Loucy (cell line): Measurements from ENCODE around the gene PRSS58.

Experiments used
- H2AFZ ChIP-seq: fragments of 200-600 bp; sonication (generic); 2 replicates; pipeline ENCODE4 v1.6.0; 2016; ENCODE audit warnings: antibody characterized with exemption, mild to moderate bottlenecking, low read length, moderate library complexity
- H3F3A ChIP-seq: fragments of 200-600 bp; 2 replicates; pipeline ENCODE4 v1.6.0; 2016; ENCODE audit warnings: antibody characterized with exemption, low read depth, mild to moderate bottlenecking
- H3K27me3 ChIP-seq: fragments of 200-600 bp; sonication (generic); 2 replicates; pipeline ENCODE4 v1.6.1; 2014; ENCODE audit warnings: low read length, mild to moderate bottlenecking; ENCODE audit not compliant: insufficient read depth, poor library complexity, severe bottlenecking
- H3K36me3 ChIP-seq: fragments of 200-600 bp; sonication (generic); 2 replicates; pipeline ENCODE4 v1.6.1; 2016; ENCODE audit warnings: low read length; ENCODE audit not compliant: insufficient read depth
- H3K4me1 ChIP-seq: fragments of 200-600 bp; sonication (generic); 2 replicates; pipeline ENCODE4 v1.5.1; 2014; ENCODE audit warnings: low read length, mild to moderate bottlenecking; ENCODE audit not compliant: insufficient read depth, poor library complexity, severe bottlenecking
- H3K4me2 ChIP-seq: fragments of 200-600 bp; sonication (generic); 2 replicates; pipeline ENCODE4 v1.6.0; 2014; ENCODE audit warnings: antibody characterized with exemption, low read length, low read depth, mild to moderate bottlenecking; ENCODE audit not compliant: poor library complexity, severe bottlenecking
- H3K4me3 ChIP-seq: fragments of 200-600 bp; sonication (generic); 2 replicates; pipeline ENCODE4 v1.5.1; 2014; ENCODE audit warnings: low read length, mild to moderate bottlenecking, mixed read lengths; ENCODE audit not compliant: poor library complexity, severe bottlenecking
- H3K79me2 ChIP-seq: fragments of 200-600 bp; sonication (generic); 2 replicates; pipeline ENCODE4 v1.6.1; 2014; ENCODE audit warnings: low read length; ENCODE audit not compliant: insufficient read depth
- H3K9ac ChIP-seq: fragments of 200-600 bp; sonication (generic); 2 replicates; pipeline ENCODE4 v1.6.0; 2014; ENCODE audit warnings: mild to moderate bottlenecking, low read depth, low read length, moderate library complexity; ENCODE audit not compliant: poor library complexity, severe bottlenecking
- H3K9me2 ChIP-seq: fragments of 200-600 bp; sonication (generic); replicated peaks from 2 replicates; pipeline ENCODE4 v1.6.1; 2016; ENCODE audit warnings: low read depth, low read length, mixed read lengths
- H3K9me3 ChIP-seq: fragments of 200-600 bp; sonication (generic); 2 replicates; pipeline ENCODE4 v1.6.1; 2014; ENCODE audit warnings: mild to moderate bottlenecking, antibody characterized with exemption, low read length, low read depth; ENCODE audit not compliant: insufficient read depth
- H4K20me1 ChIP-seq: fragments of 200-600 bp; sonication (generic); 2 replicates; pipeline ENCODE4 v1.6.0; 2014; ENCODE audit warnings: antibody characterized with exemption, low read length, mild to moderate bottlenecking; ENCODE audit not compliant: insufficient read depth, poor library complexity, severe bottlenecking
- EZH2phosphoT487 ChIP-seq: fragments of 200-600 bp; IDR thresholded peaks from 2 replicates; pipeline ENCODE4 v1.6.1; 2018; ENCODE audit warnings: antibody characterized with exemption, mild to moderate bottlenecking, moderate library complexity, borderline replicate concordance
- TF ChIP-seq, protein P1 (sequence below): fragments of 200-600 bp; sonication (generic); conservative IDR thresholded peaks from 2 replicates; pipeline ENCODE4 v1.5.1; 2014; ENCODE audit warnings: mild to moderate bottlenecking, antibody characterized with exemption, low read length

PRSS58 gene

DNA sequence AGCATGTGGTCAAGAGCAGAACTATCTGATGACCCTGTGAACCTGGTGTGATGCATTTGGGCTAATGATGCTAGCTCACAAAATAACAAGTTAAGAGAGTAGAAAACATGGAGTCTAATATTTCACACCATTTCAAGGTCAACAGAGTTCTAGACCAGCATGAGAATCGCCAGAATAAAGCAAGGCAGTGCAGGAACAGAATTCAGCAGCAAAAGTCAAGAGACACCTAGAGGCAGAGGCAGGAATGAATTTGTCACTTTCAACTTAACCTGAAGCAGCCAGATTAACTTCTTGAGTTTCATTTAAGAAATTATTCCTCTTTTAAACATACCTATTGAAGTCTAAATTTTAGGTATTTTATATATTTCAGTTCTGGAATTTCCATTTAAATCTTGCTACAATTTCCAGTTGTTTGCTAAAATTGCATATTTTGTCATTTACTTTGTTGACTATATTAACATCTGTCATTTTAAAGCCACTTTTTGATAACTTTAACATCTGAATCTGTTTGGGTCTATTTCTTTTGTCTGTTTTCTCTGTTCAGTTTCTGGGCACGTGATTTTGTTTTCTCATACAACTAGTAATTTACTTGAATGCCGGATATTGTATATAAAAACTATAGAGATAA is 44.2 kb upstream of the PRSS58 start:
- Histone ChIP-seq H3K4me2 (peak overlapping the region; percentile 73), H3F3A (peaks cover 4% of the 10 kb centered on the region; the same call in 1 of the 2 replicates), H3K9me2 (no peaks in the 10 kb centered on the region), H3K79me2 (no peaks in the 10 kb centered on the region), H3K27me3 (no peaks in the 10 kb centered on the region), H3K36me3 (no peaks in the 10 kb centered on the region), H4K20me1 (no peaks in the 10 kb centered on the region), H3K4me1 (peaks cover 29% of the 10 kb centered on the region), H3K4me3 (peak overlapping the region; percentile 40), H3K9ac (peak overlapping the region; percentile 52), H2AFZ (peak overlapping the region; percentile 39), H3K9me3 (no peaks in the 10 kb centered on the region)
- no peak for TF ChIP-seq EZH2phosphoT487
- TF ChIP-seq, protein P1, sequence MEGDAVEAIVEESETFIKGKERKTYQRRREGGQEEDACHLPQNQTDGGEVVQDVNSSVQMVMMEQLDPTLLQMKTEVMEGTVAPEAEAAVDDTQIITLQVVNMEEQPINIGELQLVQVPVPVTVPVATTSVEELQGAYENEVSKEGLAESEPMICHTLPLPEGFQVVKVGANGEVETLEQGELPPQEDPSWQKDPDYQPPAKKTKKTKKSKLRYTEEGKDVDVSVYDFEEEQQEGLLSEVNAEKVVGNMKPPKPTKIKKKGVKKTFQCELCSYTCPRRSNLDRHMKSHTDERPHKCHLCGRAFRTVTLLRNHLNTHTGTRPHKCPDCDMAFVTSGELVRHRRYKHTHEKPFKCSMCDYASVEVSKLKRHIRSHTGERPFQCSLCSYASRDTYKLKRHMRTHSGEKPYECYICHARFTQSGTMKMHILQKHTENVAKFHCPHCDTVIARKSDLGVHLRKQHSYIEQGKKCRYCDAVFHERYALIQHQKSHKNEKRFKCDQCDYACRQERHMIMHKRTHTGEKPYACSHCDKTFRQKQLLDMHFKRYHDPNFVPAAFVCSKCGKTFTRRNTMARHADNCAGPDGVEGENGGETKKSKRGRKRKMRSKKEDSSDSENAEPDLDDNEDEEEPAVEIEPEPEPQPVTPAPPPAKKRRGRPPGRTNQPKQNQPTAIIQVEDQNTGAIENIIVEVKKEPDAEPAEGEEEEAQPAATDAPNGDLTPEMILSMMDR = peak; percentile 91

DNA sequence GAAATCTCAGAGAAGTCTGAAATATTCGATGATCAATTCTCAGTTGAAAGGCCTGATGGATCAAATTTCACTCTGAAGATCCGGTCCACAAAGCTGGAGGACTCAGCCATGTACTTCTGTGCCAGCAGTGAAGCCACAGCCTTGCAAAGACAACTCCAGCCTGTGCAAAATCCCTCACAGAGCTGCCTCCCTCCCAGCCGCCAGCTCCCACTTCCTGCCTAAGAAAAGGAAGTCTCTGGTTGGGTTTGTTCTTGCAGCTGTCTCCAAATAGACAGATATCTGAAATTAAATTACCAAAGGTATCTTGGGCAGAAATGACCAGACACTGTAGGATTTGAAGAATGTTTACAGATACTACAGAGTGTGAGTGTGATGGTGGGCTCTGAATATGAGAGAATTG is 43.4 kb upstream of the PRSS58 start:
- Histone ChIP-seq H3K4me1 (peaks cover 29% of the 10 kb centered on the region), H3K9me2 (no peaks in the 10 kb centered on the region), H3K79me2 (no peaks in the 10 kb centered on the region), H3K4me3 (peak overlapping the region; percentile 40), H3K9ac (peak overlapping the region; percentile 52), H3K27me3 (no peaks in the 10 kb centered on the region), H3K36me3 (no peaks in the 10 kb centered on the region), H4K20me1 (no peaks in the 10 kb centered on the region), H3K4me2 (peak overlapping the region; percentile 73), H2AFZ (peak overlapping the region; percentile 39), H3F3A (peaks cover 4% of the 10 kb centered on the region; the same call in 1 of the 2 replicates), H3K9me3 (no peaks in the 10 kb centered on the region)
- TF ChIP-seq, protein P1 = no peak
- TF ChIP-seq EZH2phosphoT487 = no peak

DNA sequence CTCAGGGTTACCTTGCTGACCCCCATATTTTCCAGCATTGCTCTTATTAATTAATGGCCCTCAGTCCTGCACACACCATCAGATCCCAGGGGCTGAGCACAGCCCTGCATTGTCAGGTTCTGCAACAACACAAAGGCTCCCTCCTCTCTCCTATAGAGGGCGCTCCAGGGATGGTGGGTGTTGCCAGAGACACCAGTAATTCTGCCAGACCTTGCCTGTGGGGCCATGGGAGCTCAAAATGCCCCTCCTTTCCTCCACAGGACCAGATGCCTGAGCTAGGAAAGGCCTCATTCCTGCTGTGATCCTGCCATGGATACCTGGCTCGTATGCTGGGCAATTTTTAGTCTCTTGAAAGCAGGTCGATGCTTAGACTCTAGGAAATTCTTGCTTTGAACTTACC is 42.8 kb upstream of the PRSS58 start:
- Histone ChIP-seq H2AFZ (peak overlapping the region; percentile 39; the same call in 1 of the 2 replicates), H3K4me1 (peaks cover 29% of the 10 kb centered on the region), H3K4me3 (peak overlapping the region; percentile 40), H3K9me2 (no peaks in the 10 kb centered on the region), H4K20me1 (no peaks in the 10 kb centered on the region), H3K79me2 (no peaks in the 10 kb centered on the region), H3F3A (peaks cover 4% of the 10 kb centered on the region; the same call in 1 of the 2 replicates), H3K4me2 (peak overlapping the region; percentile 73), H3K36me3 (no peaks in the 10 kb centered on the region), H3K27me3 (no peaks in the 10 kb centered on the region), H3K9me3 (no peaks in the 10 kb centered on the region), H3K9ac (peak overlapping the region; percentile 52)
- no peak for TF ChIP-seq EZH2phosphoT487
- TF ChIP-seq, protein P1 = peak; percentile 90
